DMS 273 (cell line): ENCODE data around the gene MOSPD3.
"Not testable (repeated sequence)": the region's sequence is repeated elsewhere in the genome, so short reads cannot be mapped to it uniquely, and the experiment has no call there.

Source experiments
- DNase-seq: peaks from one replicate; lab custom pipeline; 2025; ENCODE audit not compliant: unreplicated experiment; lab: John Stamatoyannopoulos, UW

Gene MOSPD3, protein sequence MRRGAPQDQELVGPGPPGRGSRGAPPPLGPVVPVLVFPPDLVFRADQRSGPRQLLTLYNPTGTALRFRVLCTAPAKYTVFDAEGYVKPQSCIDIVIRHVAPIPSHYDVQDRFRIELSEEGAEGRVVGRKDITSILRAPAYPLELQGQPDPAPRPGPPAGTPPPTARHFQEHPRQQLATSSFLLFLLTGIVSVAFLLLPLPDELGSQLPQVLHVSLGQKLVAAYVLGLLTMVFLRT

DNA sequence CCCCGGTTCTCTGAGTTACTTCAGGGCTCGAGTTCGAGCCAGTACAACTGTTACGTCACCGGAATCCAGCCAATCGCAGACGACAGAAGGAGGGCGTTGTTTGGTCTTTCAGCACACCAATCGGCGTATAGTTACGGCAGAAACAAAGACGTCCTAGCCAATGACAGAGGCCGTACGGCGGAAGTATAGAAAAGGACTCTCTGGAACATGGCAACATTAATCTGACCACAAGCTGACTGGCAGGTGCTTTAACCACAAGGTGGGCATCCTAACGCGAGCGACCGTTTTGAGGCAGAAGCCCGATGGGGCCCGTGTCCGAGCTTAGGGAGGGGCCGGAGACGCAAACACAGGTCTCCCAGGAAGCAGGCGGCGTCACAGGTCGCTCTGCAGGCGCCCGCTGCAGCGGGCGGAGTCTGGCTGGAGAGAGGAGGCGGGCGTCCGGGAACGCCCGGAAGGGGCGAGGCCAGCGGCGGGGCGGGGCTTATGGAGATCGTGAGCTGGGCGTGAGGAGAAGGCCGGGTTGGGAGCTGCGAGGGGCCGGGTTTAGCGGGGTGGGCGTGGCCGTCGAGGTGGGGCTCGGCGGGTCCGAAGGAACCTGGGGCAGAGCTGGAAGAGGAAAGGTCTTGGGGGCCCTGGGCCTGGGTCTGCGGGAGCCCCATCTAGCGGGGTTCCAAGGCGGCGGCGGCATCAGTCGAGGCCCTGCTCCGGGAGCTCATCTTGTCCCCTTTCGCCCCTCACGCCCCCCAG, at the start of gene MOSPD3:
Gene MOSPD3 (plus strand): TSS at position 558 of the 747 bp plus-strand sequence. CDS start 252 bp downstream, outside the sequence.
- DNase-seq: peak; percentile 100

DNA sequence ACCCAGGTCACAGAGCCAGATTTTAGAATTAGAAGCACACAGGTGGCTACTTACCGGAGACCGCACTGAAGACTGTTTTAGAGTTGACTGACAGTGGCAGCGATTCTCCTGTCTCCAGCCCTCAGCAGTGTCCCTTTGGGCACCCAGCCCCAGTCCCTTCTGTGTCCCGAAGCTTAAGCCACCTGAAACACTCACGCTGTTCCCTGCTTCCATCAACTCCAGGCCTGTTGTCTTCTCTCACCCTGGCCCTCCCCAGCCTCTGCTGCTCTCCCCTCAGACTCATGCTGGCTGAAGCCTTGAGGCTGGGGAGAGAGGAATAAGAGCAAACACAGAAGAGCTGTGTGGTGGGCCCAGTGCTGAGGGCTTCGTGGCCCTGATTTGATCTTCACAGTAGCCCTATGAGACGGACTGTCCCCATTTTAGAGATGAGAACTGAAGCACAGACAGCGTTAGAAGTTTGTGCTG, 49.2 kb upstream of the MOSPD3 start:
- DNase-seq: no peak

DNA sequence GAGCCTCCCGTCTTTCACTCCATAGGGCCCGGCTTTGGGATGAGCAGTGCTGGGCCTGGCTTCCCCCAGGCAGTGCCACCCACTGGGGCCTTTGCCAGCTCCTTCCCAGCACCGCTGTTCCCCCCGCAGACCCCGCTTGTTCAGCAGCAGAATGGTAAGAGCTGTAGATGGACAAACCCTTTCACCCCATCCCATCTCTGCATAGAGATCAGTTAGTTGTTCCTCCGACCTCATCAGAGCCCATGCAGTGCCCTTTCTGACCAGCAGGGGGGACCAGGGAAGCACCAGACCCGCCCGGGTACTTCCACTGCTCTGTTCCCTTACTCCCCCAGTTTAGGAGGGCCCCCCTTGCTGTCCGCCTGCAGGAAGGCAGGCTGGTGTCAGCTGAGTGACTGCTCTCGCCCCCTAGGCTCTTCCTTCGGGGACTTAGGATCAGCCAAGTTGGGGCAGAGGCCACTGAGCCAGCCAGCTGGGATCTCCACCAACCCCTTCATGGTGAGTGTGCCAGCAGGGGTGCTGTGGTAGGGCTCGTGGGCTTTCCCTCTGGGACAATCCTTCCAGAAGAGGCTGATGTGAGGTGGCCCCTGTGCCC, 48.4 kb upstream of the MOSPD3 start:
- DNase-seq: peak; percentile 91

DNA sequence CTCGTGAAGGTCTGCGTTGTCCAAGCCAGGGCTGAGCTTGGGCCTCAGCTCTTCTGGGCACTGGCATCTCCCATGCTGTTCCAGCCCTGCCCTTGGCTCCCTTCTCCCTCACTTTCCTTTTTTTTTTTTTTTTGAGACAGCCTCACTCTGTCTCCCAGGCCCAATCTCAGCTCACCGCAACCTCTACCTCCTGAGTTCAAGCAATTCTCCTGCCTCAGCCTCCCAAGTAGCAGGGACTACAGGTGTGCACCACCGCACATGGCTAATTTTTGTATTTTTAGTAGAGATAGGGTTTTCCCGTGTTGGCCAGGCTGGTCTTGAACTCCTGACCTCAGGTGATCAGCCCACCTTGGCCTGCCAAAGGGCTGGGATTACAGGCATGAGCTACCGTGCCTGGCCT, 47.9 kb upstream of the MOSPD3 start:
- DNase-seq: not testable (repeated sequence)

DNA sequence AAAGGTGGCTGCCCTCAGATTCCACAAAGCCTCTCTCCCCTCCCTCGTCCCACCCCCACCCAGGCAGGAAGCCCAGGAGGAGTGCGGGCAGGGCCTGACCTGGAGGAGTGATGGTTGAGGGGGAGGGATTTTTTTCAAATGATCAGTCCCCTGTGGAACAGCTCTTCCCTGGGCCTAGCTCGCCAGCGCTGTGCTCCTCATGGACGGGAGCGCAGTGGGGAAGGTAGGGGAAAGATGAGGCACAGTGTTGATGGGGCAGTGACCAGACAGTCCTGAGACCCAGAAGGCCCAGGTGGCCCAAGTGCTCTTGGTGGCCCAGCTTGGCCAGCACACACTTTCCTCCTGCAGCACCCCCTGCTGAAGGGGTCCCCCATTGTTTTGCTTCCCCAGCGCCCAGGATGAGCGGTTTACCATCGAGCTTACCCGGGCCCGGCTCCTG, 47.2 kb upstream of the MOSPD3 start:
- DNase-seq: no peak

DNA sequence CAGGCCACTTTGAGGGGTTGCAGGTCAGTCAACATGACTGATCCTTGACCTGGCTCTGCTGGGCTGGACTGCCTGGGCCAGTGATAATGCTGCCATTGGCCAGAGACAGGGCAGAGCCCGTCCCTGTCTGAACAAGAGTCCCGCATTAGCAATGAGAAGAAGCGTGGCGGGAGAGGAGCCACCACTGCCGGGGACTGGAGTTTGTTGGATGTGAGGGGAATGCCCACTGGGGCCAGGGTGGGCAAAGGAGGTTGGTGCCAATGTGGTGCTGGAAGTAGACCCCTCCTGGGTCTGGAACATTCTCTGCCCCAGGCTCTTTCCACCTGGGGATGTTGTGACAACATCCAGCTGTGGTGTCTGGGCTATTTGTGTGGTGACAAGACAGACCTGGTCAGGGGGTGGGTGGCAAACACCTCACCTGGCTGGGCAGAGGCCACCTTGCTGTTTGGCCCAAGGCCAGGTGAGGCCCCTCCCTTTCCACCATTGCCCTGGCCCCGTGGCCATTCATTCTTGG, 46.3 kb upstream of the MOSPD3 start:
- no peak for DNase-seq

DNA sequence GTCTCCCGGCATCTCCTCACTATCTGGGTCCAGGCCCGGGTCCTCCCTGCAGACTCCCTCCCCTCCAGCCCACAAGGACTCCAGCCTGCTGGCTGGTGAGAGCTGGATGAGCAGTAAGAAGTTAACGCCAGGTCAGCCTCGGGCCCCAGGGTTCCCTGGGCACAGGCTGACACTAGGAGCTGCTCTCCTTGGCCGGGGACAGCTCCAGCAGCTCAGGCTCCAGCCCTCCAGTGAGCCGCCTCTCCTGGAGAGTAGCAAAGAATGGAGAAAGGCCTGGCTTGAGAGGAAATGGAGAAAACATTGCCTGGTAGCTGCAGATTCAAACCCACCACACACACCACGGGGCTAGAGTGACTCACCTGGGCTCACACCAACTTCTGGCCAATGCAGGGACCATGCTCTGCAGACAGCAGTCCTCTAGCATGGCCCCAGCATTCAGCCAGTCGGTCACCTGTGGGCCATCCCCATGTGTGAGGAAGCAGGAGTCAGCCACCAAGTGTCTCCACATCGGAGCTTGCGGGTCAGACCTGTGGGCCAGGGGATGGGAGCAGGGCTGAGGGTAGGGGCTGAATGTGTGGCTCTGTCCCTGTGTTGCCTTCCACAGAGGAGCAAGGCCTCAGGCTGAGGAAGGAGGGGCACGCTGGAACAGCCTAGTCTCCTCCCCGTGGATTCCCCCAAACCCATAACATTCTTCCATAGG, 45.2 kb upstream of the MOSPD3 start:
- DNase-seq: no peak

DNA sequence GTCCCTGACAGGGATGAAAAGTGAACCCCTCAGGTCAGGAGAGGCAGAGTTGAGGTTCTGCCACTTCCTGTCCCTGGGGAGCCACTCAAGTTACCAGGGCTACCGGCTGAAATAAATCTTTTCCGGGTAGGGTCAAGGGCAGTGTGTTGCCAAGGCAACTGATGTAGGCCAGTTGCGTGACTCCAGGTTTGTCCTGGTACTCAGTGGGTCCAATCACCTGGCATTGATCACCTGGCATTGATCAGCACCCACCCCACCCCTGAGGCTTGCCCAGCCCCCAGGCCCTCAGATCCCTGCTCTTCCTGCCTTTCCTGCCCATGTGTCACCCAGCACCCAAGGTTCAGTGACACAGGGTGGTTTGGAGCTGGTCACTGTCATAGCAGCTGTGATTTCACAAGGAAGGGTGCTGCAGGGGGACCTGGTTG, 44.6 kb upstream of the MOSPD3 start:
- DNase-seq: peak; percentile 43

DNA sequence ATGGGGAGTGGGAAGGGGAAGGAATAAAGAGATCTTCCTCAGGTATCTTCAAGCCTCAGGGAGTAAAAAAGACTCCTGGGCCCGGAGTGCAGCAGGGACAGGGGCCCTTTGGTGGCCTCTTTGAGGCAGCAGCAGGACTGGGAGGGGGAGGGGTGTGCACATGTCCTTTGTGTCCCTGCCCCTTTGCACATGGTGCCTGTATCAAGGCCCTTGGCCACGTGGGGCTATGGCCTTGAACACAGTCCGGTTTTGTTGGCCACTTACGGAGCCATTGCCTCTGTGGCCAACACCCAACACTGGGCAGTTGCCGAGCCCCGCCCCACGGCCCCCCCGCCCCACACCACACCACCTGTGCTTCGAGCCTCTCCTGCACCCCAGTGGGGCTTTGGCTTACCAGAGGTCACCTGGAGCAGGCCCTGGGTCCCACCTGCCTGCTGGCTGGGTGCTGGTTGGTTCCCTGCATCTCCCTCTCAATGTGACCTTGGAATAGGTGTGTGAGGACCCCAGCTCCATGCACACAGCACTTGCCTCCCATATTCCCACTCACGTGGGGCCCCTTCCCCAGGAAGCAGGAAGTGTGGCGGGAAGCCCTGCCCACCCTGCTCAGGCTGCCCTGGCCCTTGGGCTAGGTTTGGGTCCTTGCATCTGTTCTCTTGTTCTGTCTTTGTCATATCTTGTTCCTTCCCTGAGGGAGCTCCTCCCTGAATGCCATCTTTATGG, 44.0 kb upstream of the MOSPD3 start:
- no peak for DNase-seq

DNA sequence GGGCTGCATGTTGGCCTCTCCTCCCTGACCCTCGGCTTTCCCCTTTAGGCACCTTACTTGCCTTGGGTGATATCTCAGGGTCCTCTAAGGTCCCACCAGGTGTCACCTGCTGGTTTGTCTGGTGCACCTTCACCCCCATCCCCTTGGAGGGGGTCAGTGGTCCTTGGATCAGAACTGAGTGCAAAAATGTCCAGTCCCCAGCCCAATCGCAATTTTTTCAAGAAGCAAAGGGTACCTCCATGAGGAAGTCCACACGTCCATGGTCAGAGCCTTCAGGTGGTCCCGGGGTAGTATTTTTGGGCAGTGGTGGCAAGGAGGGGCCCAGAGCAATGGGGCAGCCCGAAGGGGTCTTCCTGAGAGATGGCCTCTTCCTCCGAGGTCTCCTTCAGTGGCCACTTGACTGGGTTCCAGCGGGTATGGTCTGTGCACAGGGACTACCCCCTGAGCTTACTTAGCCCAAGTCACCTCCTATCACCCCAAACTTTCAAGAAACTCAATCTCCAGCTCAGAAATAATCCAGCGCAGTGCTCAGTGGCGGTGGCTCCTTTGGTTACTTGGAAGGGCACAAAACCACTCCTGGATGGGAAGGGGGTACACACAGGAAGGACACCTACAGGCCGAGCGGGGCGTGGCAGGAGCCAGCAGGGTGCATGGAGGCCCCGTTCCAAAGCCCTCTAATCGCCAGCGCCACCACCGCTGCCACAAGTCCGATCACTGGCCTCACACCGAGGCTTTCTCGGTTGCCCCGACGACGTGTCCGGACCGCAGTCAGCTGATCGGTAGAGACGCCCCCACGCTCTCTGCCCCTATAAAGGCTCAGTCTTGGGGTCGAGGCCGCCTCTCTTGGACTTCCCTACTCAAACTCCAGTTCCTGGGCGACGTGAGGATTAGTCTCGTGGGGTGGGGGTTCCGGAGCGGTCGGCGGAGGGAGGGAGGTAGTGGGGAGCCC, 43.2 kb upstream of the MOSPD3 start:
- peak; percentile 86 for DNase-seq

DNA sequence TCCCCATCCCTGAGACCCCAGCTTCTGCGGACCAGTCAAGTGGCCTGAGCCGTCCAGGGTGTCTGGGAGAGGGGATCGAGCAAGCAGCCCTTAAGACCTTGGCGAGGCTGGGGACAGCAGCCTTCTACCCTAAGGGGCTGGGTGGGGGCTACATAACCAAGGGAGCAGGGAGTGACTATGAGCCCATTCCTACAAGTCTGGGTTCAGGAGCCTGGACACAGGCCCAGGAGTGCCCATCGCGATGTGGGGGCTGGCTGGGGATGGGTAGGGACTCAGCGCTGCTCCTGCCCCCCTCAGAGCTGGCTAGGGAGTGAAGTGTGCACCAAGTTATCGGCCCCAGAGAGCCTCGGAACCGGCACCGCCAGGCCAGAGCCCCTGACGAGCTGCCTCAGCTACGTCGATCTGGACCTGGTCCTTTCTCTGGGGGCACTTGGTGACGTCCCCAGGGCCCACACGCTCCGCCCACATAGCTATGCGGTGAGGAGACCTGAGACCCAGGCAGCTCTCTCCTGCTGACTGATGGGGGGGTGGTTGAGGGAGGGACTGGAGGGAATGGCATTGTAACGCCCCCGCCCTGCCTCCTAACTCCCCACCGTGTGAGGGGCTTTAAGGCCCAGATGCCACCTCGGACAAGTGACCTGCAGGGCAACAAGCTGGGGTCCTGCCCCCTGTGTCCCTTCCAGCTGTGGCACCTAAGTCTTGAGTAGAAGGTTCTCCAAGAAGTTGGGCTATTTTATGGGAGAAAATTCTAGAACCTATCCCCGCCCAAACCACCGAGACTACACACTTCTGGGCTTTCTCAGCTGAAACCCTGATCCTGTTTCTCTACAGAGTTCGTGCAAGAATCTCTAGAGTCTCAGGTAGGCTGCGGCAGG, 41.1 kb upstream of the MOSPD3 start:
- peak; percentile 63 for DNase-seq

DNA sequence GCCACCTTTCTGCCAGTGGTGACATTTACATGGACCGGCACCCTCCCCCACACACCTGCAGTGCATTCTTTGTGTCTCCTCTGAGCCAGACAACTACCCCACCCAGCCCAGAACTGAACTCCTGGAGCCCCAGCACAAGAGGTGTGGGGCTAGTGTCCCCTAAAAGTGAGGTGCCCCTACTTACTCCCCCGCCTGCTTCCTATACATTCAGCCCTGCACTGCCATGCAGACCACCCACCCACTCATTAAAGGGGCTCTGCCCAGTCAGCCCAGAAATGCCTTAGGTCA, 40.6 kb upstream of the MOSPD3 start:
- no peak for DNase-seq

DNA sequence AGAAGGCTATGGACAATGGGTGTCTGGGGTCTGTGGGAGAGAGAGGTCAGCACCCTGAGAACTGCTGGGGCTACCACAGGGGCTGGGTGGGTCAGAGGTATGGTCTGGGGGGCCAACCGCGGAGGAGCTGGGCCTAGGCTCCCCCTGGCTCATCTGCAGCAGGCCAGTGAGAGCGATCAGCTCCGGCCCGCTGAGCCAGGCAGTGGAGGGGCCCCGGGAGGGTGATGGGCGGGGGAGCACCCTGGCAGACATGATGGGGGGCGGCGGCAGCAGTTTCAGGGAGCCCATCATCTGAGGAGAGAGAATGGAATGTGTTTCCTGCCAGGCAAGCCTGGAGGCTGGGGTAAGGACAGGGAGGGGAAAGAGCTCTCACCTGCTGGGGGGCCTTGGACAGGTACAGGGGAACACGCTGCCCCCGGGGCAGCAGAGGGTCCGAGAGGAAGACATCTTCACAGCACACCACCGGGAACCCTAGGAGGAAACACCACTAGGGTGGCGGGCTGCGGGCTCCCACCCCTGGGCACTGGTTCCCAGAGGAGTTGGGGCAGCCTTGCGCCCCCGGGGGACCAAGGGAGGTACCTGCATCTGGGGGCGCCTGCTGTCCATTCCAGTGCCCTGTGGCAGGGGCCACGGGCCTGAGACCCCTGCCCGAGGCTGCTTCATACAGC, 39.9 kb upstream of the MOSPD3 start:
- no peak for DNase-seq

DNA sequence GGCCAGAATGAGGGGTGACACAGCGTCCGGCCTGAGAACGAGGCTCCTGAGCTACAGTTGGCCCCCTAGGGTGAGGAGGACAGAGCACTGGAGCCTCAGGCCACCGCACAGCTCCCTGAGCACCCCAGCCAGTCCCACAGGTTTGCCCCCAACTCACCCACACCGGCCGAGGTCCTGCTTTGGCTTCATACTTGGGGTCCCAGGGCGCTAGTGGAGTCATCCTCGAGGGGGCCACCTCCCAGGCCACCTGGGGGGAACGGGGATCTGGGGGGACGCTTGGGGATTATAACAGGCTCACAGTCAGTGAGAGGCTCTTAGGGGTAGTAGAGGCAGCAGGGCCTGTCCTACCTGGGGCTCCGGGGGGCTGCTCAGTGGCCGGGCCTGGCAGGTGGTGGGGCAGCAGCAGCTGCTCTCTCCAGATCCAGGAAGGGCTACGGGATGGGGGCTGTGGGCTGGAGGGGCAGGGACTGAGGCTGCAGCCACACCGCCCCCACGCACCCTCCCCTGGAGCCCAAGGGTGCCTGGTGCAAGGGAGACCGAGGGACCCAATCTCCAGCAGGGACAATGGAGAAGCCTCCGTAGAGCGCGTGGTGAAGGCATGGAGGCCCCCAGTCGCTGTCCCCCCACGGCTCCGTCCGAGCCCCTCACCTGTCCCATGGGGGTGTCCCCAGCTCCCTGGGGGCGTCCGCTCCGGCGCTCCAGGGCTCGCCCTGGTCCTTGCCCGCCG, 39.2 kb upstream of the MOSPD3 start:
- DNase-seq: no peak

DNA sequence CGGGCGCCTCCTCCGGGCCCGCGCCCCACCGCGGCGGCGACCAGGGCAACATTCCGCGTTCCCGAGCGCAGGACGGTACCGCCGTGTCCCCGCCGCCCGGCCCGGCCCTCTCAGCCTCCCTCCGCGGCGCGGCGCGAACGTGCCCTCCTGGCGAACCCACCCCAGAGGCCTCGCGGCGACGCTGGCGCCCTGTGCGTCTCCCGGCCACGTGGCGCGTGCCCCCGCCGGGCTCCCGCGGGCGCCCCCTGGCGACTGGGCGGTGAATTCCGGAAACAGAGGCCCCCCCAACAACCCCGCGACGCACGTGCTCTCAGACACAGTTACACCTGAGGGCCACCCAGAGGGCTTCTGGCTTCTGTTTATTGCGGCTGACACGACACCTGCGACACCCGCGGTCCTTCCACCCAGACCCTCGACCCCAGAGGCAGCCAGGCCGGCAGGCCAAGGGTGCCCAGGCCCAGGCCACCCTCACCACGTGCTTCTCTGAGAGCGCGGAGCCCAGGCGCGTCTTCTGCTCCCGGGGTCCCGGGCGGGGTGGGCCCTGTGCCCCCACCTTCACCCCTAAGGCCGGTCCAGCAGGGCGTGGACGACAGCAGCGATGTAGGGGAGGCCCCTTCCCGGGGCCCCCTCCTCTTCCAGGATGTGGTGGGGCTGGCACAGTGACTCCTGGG, 38.5 kb upstream of the MOSPD3 start, which contains the start of gene SAP25:
Gene SAP25 (minus strand): TSS at position 210 of the 671 bp plus-strand sequence. CDS start 158 bp downstream, at position 52.
- no peak for DNase-seq

DNA sequence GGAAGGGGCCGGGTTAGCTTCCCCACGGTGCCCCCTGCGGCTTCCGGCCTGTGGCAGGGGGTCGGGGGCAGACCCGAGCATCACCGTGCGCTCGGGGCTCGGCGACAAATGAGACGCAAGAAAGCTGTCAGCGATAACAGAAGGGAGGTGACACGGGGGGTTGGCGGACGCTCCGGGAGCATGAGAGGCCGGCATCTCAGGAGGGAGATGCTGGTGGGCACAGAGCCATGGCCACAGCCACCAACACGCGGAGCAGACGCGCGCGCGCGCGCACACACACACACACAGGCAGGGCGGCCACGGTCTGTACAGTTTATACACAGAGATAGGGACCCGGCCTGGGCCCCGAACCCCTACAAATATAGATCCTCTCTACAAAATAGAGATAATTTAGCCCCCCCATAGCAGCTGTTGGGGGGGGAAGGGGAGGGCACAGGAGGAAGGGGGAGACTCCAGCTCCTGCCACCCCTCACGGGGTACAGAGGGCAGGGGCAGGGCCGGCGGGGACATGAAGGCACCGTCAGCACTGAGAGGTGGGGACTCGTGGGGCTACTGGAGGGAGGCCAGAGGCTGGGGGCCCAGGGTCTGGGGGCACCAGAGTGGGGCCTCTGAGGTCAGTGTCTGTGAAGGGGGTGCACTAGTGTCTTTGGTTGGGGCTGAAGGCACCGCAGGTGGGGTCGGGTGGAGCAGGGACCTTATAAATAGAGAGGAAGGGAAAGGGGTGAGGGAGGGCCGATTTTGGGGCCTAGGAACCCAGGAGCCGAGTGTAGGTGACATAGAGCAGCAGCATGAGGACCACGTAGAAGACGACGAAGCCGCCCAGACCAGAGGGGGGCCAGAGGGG, 37.8 kb upstream of the MOSPD3 start:
- DNase-seq: no peak
